Measurements from ENCODE around the gene CEMIP2.
"Not testable (repeated sequence)": the region's sequence is repeated elsewhere in the genome, so short reads cannot be mapped to it uniquely, and the experiment has no call there.

Gene CEMIP2

GRCh38 chr9:71710856-71711255, 57.5 kb downstream of the CEMIP2 start:
- Histone ChIP-seq H3K36me3 (ENCODE audit: control insufficient read depth in 2 of 2, insufficient read depth in 2 of 2, low read length in 2 of 2) (peaks cover 20 to 21% of the 10 kb centered on the region in 2 donors), H3K4me3 (ENCODE audit: low read length in 2 of 2) (no peak overlapping the region), H3K27me3 (ENCODE audit: control insufficient read depth in 1 of 2, insufficient read depth in 2 of 2, low read length in 2 of 2) (no peaks in the 10 kb centered on the region), H3K27ac (ENCODE audit: low read length) (no peak overlapping the region), H3K4me1 (ENCODE audit: control insufficient read depth, insufficient read depth, low read length) (no peaks in the 10 kb centered on the region), H3K9me3 (ENCODE audit: control insufficient read depth in 2 of 2, low read length in 2 of 2) (no peaks in the 10 kb centered on the region), H3K9ac (ENCODE audit: low read length in 2 of 2) (no peak overlapping the region)

GRCh38 chr9:71710201-71710600, 58.1 kb downstream of the CEMIP2 start:
- Histone ChIP-seq H3K4me3 (ENCODE audit: low read length in 2 of 2) (no peak overlapping the region), H3K27me3 (ENCODE audit: control insufficient read depth in 1 of 2, insufficient read depth in 2 of 2, low read length in 2 of 2) (no peaks in the 10 kb centered on the region), H3K9me3 (ENCODE audit: control insufficient read depth in 2 of 2, low read length in 2 of 2) (no peaks in the 10 kb centered on the region), H3K27ac (ENCODE audit: low read length) (no peak overlapping the region), H3K36me3 (ENCODE audit: control insufficient read depth in 2 of 2, insufficient read depth in 2 of 2, low read length in 2 of 2) (peaks cover 20 to 21% of the 10 kb centered on the region in 2 donors), H3K4me1 (ENCODE audit: control insufficient read depth, insufficient read depth, low read length) (no peaks in the 10 kb centered on the region), H3K9ac (ENCODE audit: low read length in 2 of 2) (no peak overlapping the region)

- H3K9me3 ChIP-seq (ENCODE audit: control insufficient read depth in 2 of 2, low read length in 2 of 2): no peaks in the 10 kb centered on the region
- no peak overlapping the region for H3K27ac ChIP-seq (ENCODE audit: low read length)
- H3K4me1 ChIP-seq (ENCODE audit: control insufficient read depth, insufficient read depth, low read length): no peaks in the 10 kb centered on the region
- peaks cover 20 to 21% of the 10 kb centered on the region in 2 donors for H3K36me3 ChIP-seq (ENCODE audit: control insufficient read depth in 2 of 2, insufficient read depth in 2 of 2, low read length in 2 of 2)
- no peaks in the 10 kb centered on the region for H3K27me3 ChIP-seq (ENCODE audit: control insufficient read depth in 1 of 2, insufficient read depth in 2 of 2, low read length in 2 of 2)
- H3K4me3 ChIP-seq (ENCODE audit: low read length in 2 of 2): no peak overlapping the region
- H3K9ac ChIP-seq (ENCODE audit: low read length in 2 of 2): no peak overlapping the region
Measured at GRCh38 chr9:71709384-71709783, 58.9 kb downstream of the CEMIP2 start.

- H3K36me3 ChIP-seq (ENCODE audit: control insufficient read depth in 2 of 2, insufficient read depth in 2 of 2, low read length in 2 of 2): peaks cover 14 to 21% of the 10 kb centered on the region in 2 donors
- no peak overlapping the region for H3K27ac ChIP-seq (ENCODE audit: low read length)
- H3K9ac ChIP-seq (ENCODE audit: low read length in 2 of 2): no peak overlapping the region
- no peaks in the 10 kb centered on the region for H3K9me3 ChIP-seq (ENCODE audit: control insufficient read depth in 2 of 2, low read length in 2 of 2)
- H3K4me3 ChIP-seq (ENCODE audit: low read length in 2 of 2): no peak overlapping the region
- H3K27me3 ChIP-seq (ENCODE audit: control insufficient read depth in 1 of 2, insufficient read depth in 2 of 2, low read length in 2 of 2): no peaks in the 10 kb centered on the region
- H3K4me1 ChIP-seq (ENCODE audit: control insufficient read depth, insufficient read depth, low read length): no peaks in the 10 kb centered on the region
Measured at GRCh38 chr9:71706176-71706575, 62.1 kb downstream of the CEMIP2 start.

- Histone ChIP-seq H3K27ac (ENCODE audit: low read length) (no peak overlapping the region), H3K9ac (ENCODE audit: low read length in 2 of 2) (no peak overlapping the region), H3K4me3 (ENCODE audit: low read length in 2 of 2) (no peak overlapping the region), H3K4me1 (ENCODE audit: control insufficient read depth, insufficient read depth, low read length) (no peaks in the 10 kb centered on the region), H3K27me3 (ENCODE audit: control insufficient read depth in 1 of 2, insufficient read depth in 2 of 2, low read length in 2 of 2) (no peaks in the 10 kb centered on the region), H3K36me3 (ENCODE audit: control insufficient read depth in 2 of 2, insufficient read depth in 2 of 2, low read length in 2 of 2) (peaks cover 14 to 18% of the 10 kb centered on the region in 2 donors), H3K9me3 (ENCODE audit: control insufficient read depth in 2 of 2, low read length in 2 of 2) (no peaks in the 10 kb centered on the region)
Measured at GRCh38 chr9:71704796-71705195, 63.5 kb downstream of the CEMIP2 start.

GRCh38 chr9:71703172-71703872, 65.0 kb downstream of the CEMIP2 start:
- Histone ChIP-seq H3K27ac (ENCODE audit: low read length) (no peak overlapping the region), H3K4me3 (ENCODE audit: low read length in 2 of 2) (no peak overlapping the region), H3K4me1 (ENCODE audit: control insufficient read depth, insufficient read depth, low read length) (no peaks in the 10 kb centered on the region), H3K36me3 (ENCODE audit: control insufficient read depth in 2 of 2, insufficient read depth in 2 of 2, low read length in 2 of 2) (peaks cover 14 to 15% of the 10 kb centered on the region in 2 donors), H3K27me3 (ENCODE audit: control insufficient read depth in 1 of 2, insufficient read depth in 2 of 2, low read length in 2 of 2) (no peaks in the 10 kb centered on the region), H3K9ac (ENCODE audit: low read length in 2 of 2) (no peak overlapping the region), H3K9me3 (ENCODE audit: control insufficient read depth in 2 of 2, low read length in 2 of 2) (no peaks in the 10 kb centered on the region)

GRCh38 chr9:71697882-71698281, 70.4 kb downstream of the CEMIP2 start:
- H3K9me3 ChIP-seq (ENCODE audit: control insufficient read depth in 2 of 2, low read length in 2 of 2): no peaks in the 10 kb centered on the region
- H3K36me3 ChIP-seq (ENCODE audit: control insufficient read depth in 2 of 2, insufficient read depth in 2 of 2, low read length in 2 of 2): peaks cover 15 to 20% of the 10 kb centered on the region in 2 donors
- no peaks in the 10 kb centered on the region for H3K4me1 ChIP-seq (ENCODE audit: control insufficient read depth, insufficient read depth, low read length)
- H3K27ac ChIP-seq (ENCODE audit: low read length): no peak overlapping the region
- no peaks in the 10 kb centered on the region for H3K27me3 ChIP-seq (ENCODE audit: control insufficient read depth in 1 of 2, insufficient read depth in 2 of 2, low read length in 2 of 2)
- H3K9ac ChIP-seq (ENCODE audit: low read length in 2 of 2): no peak overlapping the region
- no peak overlapping the region for H3K4me3 ChIP-seq (ENCODE audit: low read length in 2 of 2)

- Histone ChIP-seq H3K9me3 (ENCODE audit: control insufficient read depth in 2 of 2, low read length in 2 of 2) (no peaks in the 10 kb centered on the region), H3K36me3 (ENCODE audit: control insufficient read depth in 2 of 2, insufficient read depth in 2 of 2, low read length in 2 of 2) (peaks cover 12 to 16% of the 10 kb centered on the region in 2 donors), H3K4me1 (ENCODE audit: control insufficient read depth, insufficient read depth, low read length) (no peaks in the 10 kb centered on the region), H3K9ac (ENCODE audit: low read length in 2 of 2) (no peak overlapping the region), H3K27me3 (ENCODE audit: control insufficient read depth in 1 of 2, insufficient read depth in 2 of 2, low read length in 2 of 2) (no peaks in the 10 kb centered on the region), H3K4me3 (ENCODE audit: low read length in 2 of 2) (no peak overlapping the region), H3K27ac (ENCODE audit: low read length) (no peak overlapping the region)
Measured at GRCh38 chr9:71694332-71694731, 74.0 kb downstream of the CEMIP2 start.

- Histone ChIP-seq H3K9me3 (ENCODE audit: control insufficient read depth in 2 of 2, low read length in 2 of 2) (no peaks in the 10 kb centered on the region), H3K27ac (ENCODE audit: low read length) (no peak overlapping the region), H3K27me3 (ENCODE audit: control insufficient read depth in 1 of 2, insufficient read depth in 2 of 2, low read length in 2 of 2) (no peaks in the 10 kb centered on the region), H3K36me3 (ENCODE audit: control insufficient read depth in 2 of 2, insufficient read depth in 2 of 2, low read length in 2 of 2) (peaks cover 14 to 19% of the 10 kb centered on the region in 2 donors), H3K4me1 (ENCODE audit: control insufficient read depth, insufficient read depth, low read length) (no peaks in the 10 kb centered on the region), H3K4me3 (ENCODE audit: low read length in 2 of 2) (no peak overlapping the region), H3K9ac (ENCODE audit: low read length in 2 of 2) (no peak overlapping the region)
Measured at GRCh38 chr9:71693607-71694006, 74.7 kb downstream of the CEMIP2 start.

- H3K27ac ChIP-seq (ENCODE audit: low read length): no peak overlapping the region
- H3K27me3 ChIP-seq (ENCODE audit: control insufficient read depth in 1 of 2, insufficient read depth in 2 of 2, low read length in 2 of 2): no peaks in the 10 kb centered on the region
- no peak overlapping the region for H3K9ac ChIP-seq (ENCODE audit: low read length in 2 of 2)
- H3K9me3 ChIP-seq (ENCODE audit: control insufficient read depth in 2 of 2, low read length in 2 of 2): no peaks in the 10 kb centered on the region
- no peak overlapping the region for H3K4me3 ChIP-seq (ENCODE audit: low read length in 2 of 2)
- peaks cover 11 to 17% of the 10 kb centered on the region in 2 donors for H3K36me3 ChIP-seq (ENCODE audit: control insufficient read depth in 2 of 2, insufficient read depth in 2 of 2, low read length in 2 of 2)
- H3K4me1 ChIP-seq (ENCODE audit: control insufficient read depth, insufficient read depth, low read length): no peaks in the 10 kb centered on the region
Measured at GRCh38 chr9:71692337-71692736, 76.0 kb downstream of the CEMIP2 start.

- H3K36me3 ChIP-seq (ENCODE audit: control insufficient read depth in 2 of 2, insufficient read depth in 2 of 2, low read length in 2 of 2): peaks cover 11 to 17% of the 10 kb centered on the region in 2 donors
- H3K4me1 ChIP-seq (ENCODE audit: control insufficient read depth, insufficient read depth, low read length); H3K27ac ChIP-seq (ENCODE audit: low read length); H3K27me3 ChIP-seq (ENCODE audit: control insufficient read depth in 1 of 2, insufficient read depth in 2 of 2, low read length in 2 of 2); H3K4me3 ChIP-seq (ENCODE audit: low read length in 2 of 2); H3K9ac ChIP-seq (ENCODE audit: low read length in 2 of 2); H3K9me3 ChIP-seq (ENCODE audit: control insufficient read depth in 2 of 2, low read length in 2 of 2): not testable (repeated sequence)
Measured at GRCh38 chr9:71691576-71691975, 76.7 kb downstream of the CEMIP2 start.
